ENCODE results near the gene UNC79.
"Not testable (repeated sequence)": the region's sequence is repeated elsewhere in the genome, so short reads cannot be mapped to it uniquely, and the experiment has no call there.

The UNC79 gene

GRCh38 chr14:93522221-93522620, 91.5 kb downstream of the UNC79 start:
- no peak for TF ChIP-seq SNAI2 (CRISPR knock-in tag; IDR thresholded peaks at IDR 0.05)
- TF ChIP-seq, protein P1, sequence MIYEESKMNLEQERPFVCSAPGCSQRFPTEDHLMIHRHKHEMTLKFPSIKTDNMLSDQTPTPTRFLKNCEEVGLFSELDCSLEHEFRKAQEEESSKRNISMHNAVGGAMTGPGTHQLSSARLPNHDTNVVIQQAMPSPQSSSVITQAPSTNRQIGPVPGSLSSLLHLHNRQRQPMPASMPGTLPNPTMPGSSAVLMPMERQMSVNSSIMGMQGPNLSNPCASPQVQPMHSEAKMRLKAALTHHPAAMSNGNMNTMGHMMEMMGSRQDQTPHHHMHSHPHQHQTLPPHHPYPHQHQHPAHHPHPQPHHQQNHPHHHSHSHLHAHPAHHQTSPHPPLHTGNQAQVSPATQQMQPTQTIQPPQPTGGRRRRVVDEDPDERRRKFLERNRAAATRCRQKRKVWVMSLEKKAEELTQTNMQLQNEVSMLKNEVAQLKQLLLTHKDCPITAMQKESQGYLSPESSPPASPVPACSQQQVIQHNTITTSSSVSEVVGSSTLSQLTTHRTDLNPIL (CRISPR knock-in tag; IDR thresholded peaks at IDR 0.05; ENCODE audit: low read depth): no peak
- TF ChIP-seq ISL1 (CRISPR knock-in tag; IDR thresholded peaks at IDR 0.05): no peak
- TF ChIP-seq ARNTL (CRISPR knock-in tag; IDR thresholded peaks at IDR 0.05; ENCODE audit: borderline replicate concordance, low read depth): no peak
- TF ChIP-seq GLIS3 (CRISPR knock-in tag; IDR thresholded peaks at IDR 0.05): no peak
- TF ChIP-seq OSR1 (CRISPR knock-in tag; IDR thresholded peaks at IDR 0.05): no peak
- TF ChIP-seq ZC3H10 (CRISPR knock-in tag; IDR thresholded peaks at IDR 0.05): no peak
- TF ChIP-seq CSDC2 (CRISPR knock-in tag; IDR thresholded peaks at IDR 0.05): no peak
- TF ChIP-seq, protein P2, sequence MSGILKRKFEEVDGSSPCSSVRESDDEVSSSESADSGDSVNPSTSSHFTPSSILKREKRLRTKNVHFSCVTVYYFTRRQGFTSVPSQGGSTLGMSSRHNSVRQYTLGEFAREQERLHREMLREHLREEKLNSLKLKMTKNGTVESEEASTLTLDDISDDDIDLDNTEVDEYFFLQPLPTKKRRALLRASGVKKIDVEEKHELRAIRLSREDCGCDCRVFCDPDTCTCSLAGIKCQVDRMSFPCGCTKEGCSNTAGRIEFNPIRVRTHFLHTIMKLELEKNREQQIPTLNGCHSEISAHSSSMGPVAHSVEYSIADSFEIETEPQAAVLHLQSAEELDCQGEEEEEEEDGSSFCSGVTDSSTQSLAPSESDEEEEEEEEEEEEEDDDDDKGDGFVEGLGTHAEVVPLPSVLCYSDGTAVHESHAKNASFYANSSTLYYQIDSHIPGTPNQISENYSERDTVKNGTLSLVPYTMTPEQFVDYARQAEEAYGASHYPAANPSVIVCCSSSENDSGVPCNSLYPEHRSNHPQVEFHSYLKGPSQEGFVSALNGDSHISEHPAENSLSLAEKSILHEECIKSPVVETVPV (CRISPR knock-in tag; IDR thresholded peaks at IDR 0.05): no peak
- TF ChIP-seq ESRRG (CRISPR knock-in tag; IDR thresholded peaks at IDR 0.05): no peak
- TF ChIP-seq ZFP3 (CRISPR knock-in tag; IDR thresholded peaks at IDR 0.05): no peak

DNA sequence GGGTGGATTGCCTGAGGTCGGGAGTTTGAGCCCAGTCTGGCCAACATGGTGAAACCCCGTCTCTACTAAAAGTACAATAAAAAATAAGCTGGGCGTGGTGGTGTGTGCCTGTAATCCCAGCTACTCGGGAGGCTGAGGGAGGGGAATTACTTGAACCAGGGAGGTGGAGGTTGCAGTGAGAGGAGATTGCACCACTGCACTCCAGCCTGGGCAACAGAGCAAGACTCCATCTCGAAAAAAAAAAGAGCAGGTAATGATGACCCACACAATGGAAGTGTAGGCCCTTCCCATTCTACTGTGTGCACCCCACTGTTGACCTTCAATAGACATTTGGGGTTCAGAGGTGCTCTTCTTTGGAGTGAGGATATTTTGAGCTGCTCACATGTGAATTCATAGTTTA, 94.5 kb downstream of the UNC79 start:
- not testable (repeated sequence) for ATAC-seq

More at GRCh38 chr14:93522221-93522620, 91.5 kb downstream of the UNC79 start:
- no peak for ATAC-seq

GRCh38 chr14:93525696-93526451, 95.1 kb downstream of the UNC79 start:
- no peak for TF ChIP-seq BACH2 (CRISPR knock-in tag; IDR thresholded peaks at IDR 0.05; ENCODE audit: borderline replicate concordance)
- TF ChIP-seq ARNTL (CRISPR knock-in tag; IDR thresholded peaks at IDR 0.05; ENCODE audit: borderline replicate concordance, low read depth): no peak
- no peak for TF ChIP-seq PPARA (CRISPR knock-in tag; IDR thresholded peaks at IDR 0.05; ENCODE audit: borderline replicate concordance)
- no peak for TF ChIP-seq OSR1 (CRISPR knock-in tag; IDR thresholded peaks at IDR 0.05)
- TF ChIP-seq TSHZ2 (CRISPR knock-in tag; IDR thresholded peaks at IDR 0.05): no peak
- no peak for TF ChIP-seq ESRRG (CRISPR knock-in tag; IDR thresholded peaks at IDR 0.05)
- no peak for TF ChIP-seq GLIS3 (CRISPR knock-in tag; IDR thresholded peaks at IDR 0.05)
- TF ChIP-seq ISL1 (CRISPR knock-in tag; IDR thresholded peaks at IDR 0.05): no peak
- no peak for TF ChIP-seq TCF4 (CRISPR knock-in tag; IDR thresholded peaks at IDR 0.05; ENCODE audit: borderline replicate concordance)
- no peak for TF ChIP-seq POU6F1 (CRISPR knock-in tag; IDR thresholded peaks at IDR 0.05; ENCODE audit: borderline replicate concordance, low read depth)
- TF ChIP-seq, protein P2 (CRISPR knock-in tag; IDR thresholded peaks at IDR 0.05): no peak
- TF ChIP-seq SNAI2 (CRISPR knock-in tag; IDR thresholded peaks at IDR 0.05): no peak
- no peak for TF ChIP-seq ZNF70 (CRISPR knock-in tag; IDR thresholded peaks at IDR 0.05)
- no peak for TF ChIP-seq CSDC2 (CRISPR knock-in tag; IDR thresholded peaks at IDR 0.05)
- no peak for ATAC-seq

- no peak for ATAC-seq
- TF ChIP-seq ARNTL (CRISPR knock-in tag; IDR thresholded peaks at IDR 0.05; ENCODE audit: borderline replicate concordance, low read depth): no peak
- TF ChIP-seq POU6F1 (CRISPR knock-in tag; IDR thresholded peaks at IDR 0.05; ENCODE audit: borderline replicate concordance, low read depth): no peak
- no peak for TF ChIP-seq BACH2 (CRISPR knock-in tag; IDR thresholded peaks at IDR 0.05; ENCODE audit: borderline replicate concordance)
- no peak for TF ChIP-seq ZNF8 (CRISPR knock-in tag; IDR thresholded peaks at IDR 0.05)
- no peak for TF ChIP-seq ZNF70 (CRISPR knock-in tag; IDR thresholded peaks at IDR 0.05)
- no peak for TF ChIP-seq ZC3H10 (CRISPR knock-in tag; IDR thresholded peaks at IDR 0.05)
- no peak for TF ChIP-seq TCF4 (CRISPR knock-in tag; IDR thresholded peaks at IDR 0.05; ENCODE audit: borderline replicate concordance)
- no peak for TF ChIP-seq GLIS3 (CRISPR knock-in tag; IDR thresholded peaks at IDR 0.05)
- no peak for TF ChIP-seq ZFP30 (CRISPR knock-in tag; IDR thresholded peaks at IDR 0.05)
- no peak for TF ChIP-seq ZFP3 (CRISPR knock-in tag; IDR thresholded peaks at IDR 0.05)
- TF ChIP-seq TOX (CRISPR knock-in tag; IDR thresholded peaks at IDR 0.05; ENCODE audit: borderline replicate concordance): no peak
- no peak for TF ChIP-seq ISL1 (CRISPR knock-in tag; IDR thresholded peaks at IDR 0.05)
- TF ChIP-seq RARB (CRISPR knock-in tag; IDR thresholded peaks at IDR 0.05): no peak
These were observed 96.5 kb downstream of the UNC79 start for GRCh38 chr14:93527203-93527607.
